ENCODE measurements around the gene ANKIB1.

ANKIB1 gene

GRCh38 chr7:92260248-92260781, 14.5 kb downstream of the ANKIB1 start:
- peak; percentile 75 for DNase-seq (ENCODE audit: low spot score)
- FAIRE-seq: peak; percentile 97

DNA sequence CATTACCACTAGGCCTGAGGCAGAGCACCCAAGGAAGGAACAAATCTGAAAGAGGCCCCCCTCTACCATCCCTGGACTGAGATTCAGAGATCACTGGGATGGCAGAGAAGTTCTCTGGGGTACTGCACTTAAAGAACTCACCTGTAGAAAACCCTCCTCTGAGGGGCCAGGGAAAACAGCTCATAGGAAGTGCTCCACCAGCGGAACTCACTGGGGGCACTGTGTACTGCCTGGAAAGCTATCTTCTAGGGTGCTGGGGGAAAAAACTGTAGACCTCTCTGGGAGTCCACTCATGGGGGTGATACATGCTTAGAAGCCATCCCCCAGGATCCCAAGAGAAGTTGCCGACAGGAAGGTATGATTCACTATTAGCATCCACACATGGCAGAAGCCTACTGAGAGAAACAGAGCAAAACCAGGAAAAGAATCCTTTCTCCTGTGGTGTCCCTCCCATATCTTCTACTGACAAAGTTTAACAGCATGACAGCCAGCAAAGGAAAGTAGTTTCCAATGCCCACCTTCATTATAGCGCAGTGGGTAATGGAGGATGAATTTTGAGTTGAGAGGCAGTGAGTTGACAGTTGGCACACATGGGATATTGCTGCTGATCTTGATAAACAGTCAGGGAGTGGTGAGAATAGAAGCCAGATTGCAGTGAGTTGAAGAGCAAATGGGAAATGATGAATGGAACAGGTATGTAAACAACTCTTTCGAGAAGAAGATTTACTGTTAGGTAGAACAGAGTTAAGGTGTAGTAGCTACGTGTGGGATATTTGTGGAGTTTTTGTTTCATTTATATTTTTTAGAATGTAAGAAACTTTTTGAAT, 20.9 kb downstream of the ANKIB1 start:
- peak; percentile 84 for FAIRE-seq

DNA sequence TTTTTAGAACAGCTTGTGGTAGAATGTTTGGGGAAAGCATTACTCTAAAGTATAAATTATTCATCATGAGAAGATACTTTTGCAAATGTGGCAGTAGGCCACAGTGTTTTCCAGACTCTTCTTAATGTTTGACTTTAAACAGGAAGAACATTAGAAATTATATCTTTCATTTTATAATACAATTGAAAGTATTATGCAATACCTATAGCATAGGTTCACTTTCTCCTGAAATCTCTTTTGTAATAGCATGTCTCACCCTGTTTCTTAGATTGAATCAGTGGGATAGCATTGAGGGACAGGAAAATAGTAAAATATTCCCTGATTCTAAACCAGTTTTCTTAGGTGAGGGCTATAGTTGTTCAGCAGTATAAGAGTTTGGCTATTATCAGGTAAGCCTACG, 23.1 kb downstream of the ANKIB1 start:
- no peak for FAIRE-seq
- no peak for DNase-seq (ENCODE audit: low spot score)

More for the DNA sequence above, 20.9 kb downstream of the ANKIB1 start:
- DNase-seq (ENCODE audit: low spot score): no peak

GRCh38 chr7:92275327-92275726, 29.6 kb downstream of the ANKIB1 start:
- FAIRE-seq (no peak), DNase-seq (ENCODE audit: low spot score) (no peak)

DNA sequence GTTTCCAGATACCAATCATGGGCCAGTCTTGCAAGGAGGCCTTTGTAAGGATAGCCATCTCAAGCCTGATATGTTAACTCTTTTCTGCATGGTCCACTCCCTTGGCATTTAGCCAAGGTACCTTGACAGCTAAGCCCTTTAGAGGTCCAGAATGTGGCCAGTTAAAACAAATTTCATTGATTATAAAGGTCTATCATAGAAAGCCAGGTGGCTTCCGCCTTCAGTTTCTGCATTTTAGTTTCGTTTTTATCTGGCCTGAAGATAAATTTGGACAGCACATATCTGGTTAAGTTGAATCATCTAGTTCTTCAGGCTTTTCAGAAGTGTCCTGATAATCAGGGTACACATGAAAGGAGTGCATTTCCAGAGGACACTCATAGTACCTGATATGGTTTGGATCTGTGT, 30.7 kb downstream of the ANKIB1 start:
- no peak for DNase-seq (ENCODE audit: low spot score)
- peak; percentile 85 for FAIRE-seq

GRCh38 chr7:92279396-92280031, 33.7 kb downstream of the ANKIB1 start:
- no peak for FAIRE-seq

DNA sequence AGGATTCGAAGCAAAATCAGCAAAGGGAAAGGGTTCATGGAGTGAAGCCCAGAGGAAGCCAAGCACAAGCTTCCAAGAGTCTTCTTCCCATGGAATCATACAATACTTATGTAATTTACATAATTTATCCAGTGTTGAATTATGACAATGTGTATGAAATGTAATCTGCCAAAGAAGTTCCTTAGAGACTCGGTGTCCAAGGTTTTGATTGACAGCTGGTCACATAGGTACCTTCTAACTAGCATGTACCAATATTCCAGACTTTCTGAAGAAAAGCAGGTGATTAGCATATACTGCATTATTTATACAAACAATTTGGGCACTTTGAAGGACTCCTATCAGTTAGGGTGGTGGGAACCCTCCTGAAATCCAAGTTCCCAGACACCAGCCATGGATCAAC, 35.3 kb downstream of the ANKIB1 start:
- DNase-seq (ENCODE audit: low spot score) (no peak), FAIRE-seq (no peak)

More at GRCh38 chr7:92279396-92280031, 33.7 kb downstream of the ANKIB1 start:
- no peak for DNase-seq (ENCODE audit: low spot score)

- no peak for FAIRE-seq
- no peak for DNase-seq (ENCODE audit: low spot score)
Observed at GRCh38 chr7:92282221-92282814, 36.5 kb downstream of the ANKIB1 start.

DNA sequence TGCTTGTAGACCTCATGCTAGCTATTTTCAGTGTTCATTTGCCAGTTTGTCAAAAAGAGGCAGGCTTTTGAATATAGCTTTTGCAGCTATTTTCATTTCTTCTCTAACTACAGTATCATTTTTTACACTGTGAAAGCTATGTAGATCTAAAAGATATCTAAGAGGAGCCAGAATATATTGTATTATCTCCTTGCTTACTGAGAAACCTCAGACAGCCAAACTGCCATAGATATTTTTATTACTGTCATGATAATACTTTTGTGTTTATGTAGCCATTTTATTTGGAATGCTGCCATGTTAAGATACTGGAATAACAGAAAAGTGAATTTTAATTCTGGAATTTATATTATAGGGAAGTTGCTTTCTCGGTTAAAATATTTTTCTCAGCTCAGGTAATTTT, 37.2 kb downstream of the ANKIB1 start:
- FAIRE-seq (no peak), DNase-seq (ENCODE audit: low spot score) (no peak)

DNA sequence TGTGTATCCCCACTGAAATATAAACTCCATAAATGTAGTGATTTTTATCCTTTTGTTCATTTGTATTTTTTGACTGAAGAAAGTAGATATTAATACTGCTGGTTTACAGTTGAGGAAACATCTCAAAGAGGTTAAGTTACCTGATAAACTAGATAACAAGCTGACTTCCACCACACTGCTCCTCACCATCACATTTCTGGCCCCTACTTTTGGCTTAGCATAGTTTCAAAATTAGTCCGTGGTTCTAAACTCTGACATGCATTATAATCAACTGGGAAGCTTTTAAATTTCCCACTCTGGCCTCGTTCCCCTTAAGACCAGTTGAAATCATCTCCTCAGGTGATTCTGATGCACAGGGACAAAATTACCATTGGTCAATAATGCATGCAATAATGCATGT, 43.5 kb downstream of the ANKIB1 start:
- no peak for DNase-seq (ENCODE audit: low spot score)
- FAIRE-seq: no peak

DNA sequence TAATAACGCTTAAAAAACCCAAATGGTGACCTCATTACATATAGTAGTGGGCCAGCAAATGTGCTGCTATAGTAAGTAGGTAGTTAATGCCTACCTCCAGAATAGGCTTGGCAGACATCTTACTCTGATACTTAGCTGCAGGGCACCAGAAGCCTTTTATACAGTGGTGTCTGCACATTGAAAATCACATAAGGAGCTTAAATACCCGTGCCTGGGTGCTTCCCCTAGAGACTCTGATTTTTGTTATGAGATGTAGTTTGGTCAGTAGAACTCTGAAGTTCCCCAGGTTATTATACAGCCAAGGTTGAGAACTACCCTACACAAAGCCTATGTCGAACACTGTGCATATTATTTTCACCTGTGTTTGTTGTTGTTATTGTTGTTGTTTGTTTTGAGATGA, 47.2 kb downstream of the ANKIB1 start:
- no peak for FAIRE-seq
- DNase-seq (ENCODE audit: low spot score): no peak

- FAIRE-seq (no peak), DNase-seq (ENCODE audit: low spot score) (no peak)
Observed at GRCh38 chr7:92293896-92294590, 48.3 kb downstream of the ANKIB1 start.

DNA sequence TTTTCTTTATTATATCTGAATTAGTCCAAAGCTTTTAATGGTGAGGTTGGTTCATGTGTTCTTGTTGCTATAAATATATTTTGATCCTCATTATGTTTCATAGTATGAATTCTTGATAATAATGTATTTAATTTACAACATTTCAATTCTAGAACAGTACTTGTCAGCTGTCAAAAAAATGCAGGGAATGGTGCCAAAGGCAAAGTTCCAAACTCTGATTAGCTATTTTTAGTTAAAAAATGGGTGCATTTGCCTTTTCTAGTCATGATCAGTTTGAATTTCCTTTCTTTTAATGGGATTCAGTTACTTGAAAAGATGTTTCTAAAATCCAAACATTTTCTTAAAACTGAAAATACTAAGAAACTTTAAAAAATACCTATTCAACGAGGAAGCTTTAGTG, 49.6 kb downstream of the ANKIB1 start:
- FAIRE-seq (no peak), DNase-seq (ENCODE audit: low spot score) (no peak)

DNA sequence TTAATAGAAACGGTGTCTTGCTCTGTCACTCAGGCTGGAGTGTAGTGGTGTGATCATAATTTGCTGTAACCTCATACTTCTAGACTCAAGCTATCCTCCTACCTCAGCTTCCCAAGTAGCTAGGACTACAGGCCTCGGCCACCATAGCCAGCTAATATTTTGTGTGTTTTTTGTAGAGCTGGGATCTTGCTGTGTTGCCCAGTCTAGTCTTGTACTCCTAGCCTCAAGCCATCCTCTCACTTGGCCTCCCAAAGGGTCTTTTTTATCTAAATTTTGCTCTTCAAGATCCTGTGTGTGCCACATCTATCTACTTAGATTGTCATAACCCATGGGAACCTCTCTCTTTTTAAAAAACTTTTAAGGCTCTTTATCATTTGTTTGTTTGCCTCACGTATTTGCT, 50.5 kb downstream of the ANKIB1 start:
- no peak for FAIRE-seq

GRCh38 chr7:92296880-92297445, 51.2 kb downstream of the ANKIB1 start:
- no peak for DNase-seq (ENCODE audit: low spot score)
- no peak for FAIRE-seq

More for the DNA sequence above, 50.5 kb downstream of the ANKIB1 start:
- no peak for DNase-seq (ENCODE audit: low spot score)

GRCh38 chr7:92297736-92298135, 52.0 kb downstream of the ANKIB1 start:
- DNase-seq (ENCODE audit: low spot score) (no peak), FAIRE-seq (no peak)

- FAIRE-seq: no peak
- DNase-seq (ENCODE audit: low spot score): no peak
Observed at GRCh38 chr7:92303761-92304160, 58.0 kb downstream of the ANKIB1 start.

GRCh38 chr7:92304406-92304893, 58.7 kb downstream of the ANKIB1 start:
- FAIRE-seq: no peak
- DNase-seq (ENCODE audit: low spot score): no peak

DNA sequence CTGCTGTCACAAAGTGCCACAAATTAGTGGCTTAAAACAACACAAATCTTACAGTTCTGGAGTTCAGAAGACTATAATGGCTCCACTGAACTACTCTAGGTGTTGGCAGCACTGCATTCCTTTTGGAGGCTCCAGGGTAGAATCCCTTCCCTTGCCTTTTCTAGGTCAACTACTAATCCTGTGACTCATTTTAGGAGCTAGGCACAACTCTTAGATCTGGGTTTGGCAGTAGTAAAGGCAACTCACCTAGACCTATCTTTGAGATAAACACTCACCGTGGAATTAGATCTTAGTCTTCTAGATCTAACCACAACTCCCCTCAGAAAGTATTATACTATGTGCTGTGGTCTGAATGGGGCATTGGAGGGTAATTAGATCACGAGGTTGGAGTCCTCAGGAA, 60.4 kb downstream of the ANKIB1 start:
- DNase-seq (ENCODE audit: low spot score): peak; percentile 55

GRCh38 chr7:92313055-92313454, 67.3 kb downstream of the ANKIB1 start:
- DNase-seq (ENCODE audit: low spot score): no peak
- no peak for FAIRE-seq

More for the DNA sequence above, 60.4 kb downstream of the ANKIB1 start:
- peak; percentile 95 for FAIRE-seq

GRCh38 chr7:92319243-92319642, 73.5 kb downstream of the ANKIB1 start:
- DNase-seq (ENCODE audit: low spot score) (no peak), FAIRE-seq (no peak)

Data from urothelium cell line (cell line).